A673 (cell line): Measurements from ENCODE around the gene COG7.

ENCODE experiments used
- EZH2 ChIP-seq: fragments of 200-600 bp; sonication (generic); IDR thresholded peaks from 2 replicates; pipeline ENCODE4 v1.6.1; 2017; ENCODE audit warnings: borderline replicate concordance, low read depth, mild to moderate bottlenecking, mixed read lengths, antibody characterized with exemption, low read length; ENCODE audit not compliant: poor library complexity, severe bottlenecking
- TF ChIP-seq, protein P1 (sequence below): fragments of 300-800, 200-600 bp; sonication (generic); conservative IDR thresholded peaks from 2 replicates; pipeline ENCODE4 v1.5.1; 2017; ENCODE audit warnings: low read depth, mild to moderate bottlenecking, antibody characterized with exemption, low read length, moderate library complexity, mixed read lengths

DNA sequence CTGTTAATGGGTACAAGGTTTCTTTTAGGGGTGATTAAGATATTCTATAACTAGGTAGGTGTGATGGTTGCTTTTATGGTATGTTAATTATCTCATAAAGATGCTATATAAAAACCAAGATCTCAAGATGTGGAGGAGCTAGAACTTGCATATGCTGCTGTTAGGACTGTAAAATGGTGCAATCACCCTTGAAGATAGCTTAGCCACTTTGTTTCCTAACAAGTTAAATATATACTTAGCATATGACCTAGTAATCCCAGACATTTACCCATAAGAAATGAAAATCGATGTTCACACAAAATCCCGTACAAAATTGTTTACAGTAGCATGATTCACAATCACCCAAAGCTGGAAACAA, 32.2 kb upstream of the COG7 start:
- TF ChIP-seq, protein P1, sequence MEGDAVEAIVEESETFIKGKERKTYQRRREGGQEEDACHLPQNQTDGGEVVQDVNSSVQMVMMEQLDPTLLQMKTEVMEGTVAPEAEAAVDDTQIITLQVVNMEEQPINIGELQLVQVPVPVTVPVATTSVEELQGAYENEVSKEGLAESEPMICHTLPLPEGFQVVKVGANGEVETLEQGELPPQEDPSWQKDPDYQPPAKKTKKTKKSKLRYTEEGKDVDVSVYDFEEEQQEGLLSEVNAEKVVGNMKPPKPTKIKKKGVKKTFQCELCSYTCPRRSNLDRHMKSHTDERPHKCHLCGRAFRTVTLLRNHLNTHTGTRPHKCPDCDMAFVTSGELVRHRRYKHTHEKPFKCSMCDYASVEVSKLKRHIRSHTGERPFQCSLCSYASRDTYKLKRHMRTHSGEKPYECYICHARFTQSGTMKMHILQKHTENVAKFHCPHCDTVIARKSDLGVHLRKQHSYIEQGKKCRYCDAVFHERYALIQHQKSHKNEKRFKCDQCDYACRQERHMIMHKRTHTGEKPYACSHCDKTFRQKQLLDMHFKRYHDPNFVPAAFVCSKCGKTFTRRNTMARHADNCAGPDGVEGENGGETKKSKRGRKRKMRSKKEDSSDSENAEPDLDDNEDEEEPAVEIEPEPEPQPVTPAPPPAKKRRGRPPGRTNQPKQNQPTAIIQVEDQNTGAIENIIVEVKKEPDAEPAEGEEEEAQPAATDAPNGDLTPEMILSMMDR, result no peak
- TF ChIP-seq EZH2, result no peak
